Skeletal muscle satellite cell (primary cell): ENCODE data around the gene RASAL3.

Experiments
- H3K27me3 ChIP-seq: 2 replicates; pipeline ENCODE4 v1.7.0; 2013; ENCODE audit warnings: low read length; ENCODE audit not compliant: control insufficient read depth, insufficient read depth
- H3K36me3 ChIP-seq: 2 replicates; pipeline ENCODE4 v1.7.0; 2013; ENCODE audit warnings: mild to moderate bottlenecking, control low read depth, low read length; ENCODE audit not compliant: insufficient read depth
- H3K4me1 ChIP-seq: 2 replicates; pipeline ENCODE4 v1.7.0; 2013; ENCODE audit warnings: low read length; ENCODE audit not compliant: control insufficient read depth, insufficient read depth
- H3K4me2 ChIP-seq: 2 replicates; pipeline ENCODE4 v1.7.0; 2013; ENCODE audit warnings: mild to moderate bottlenecking, low read length
- H3K4me3 ChIP-seq: 2 replicates; pipeline ENCODE4 v1.7.0; 2013; ENCODE audit warnings: low read length
- H3K9ac ChIP-seq: 2 replicates; pipeline ENCODE4 v1.7.0; 2013; ENCODE audit warnings: mild to moderate bottlenecking, low read depth, low read length, moderate library complexity
- H3K9me3 ChIP-seq: replicated peaks from 2 replicates; pipeline ENCODE4 v1.7.0; 2013; ENCODE audit warnings: mild to moderate bottlenecking, control low read depth, low read length

The RASAL3 gene

DNA sequence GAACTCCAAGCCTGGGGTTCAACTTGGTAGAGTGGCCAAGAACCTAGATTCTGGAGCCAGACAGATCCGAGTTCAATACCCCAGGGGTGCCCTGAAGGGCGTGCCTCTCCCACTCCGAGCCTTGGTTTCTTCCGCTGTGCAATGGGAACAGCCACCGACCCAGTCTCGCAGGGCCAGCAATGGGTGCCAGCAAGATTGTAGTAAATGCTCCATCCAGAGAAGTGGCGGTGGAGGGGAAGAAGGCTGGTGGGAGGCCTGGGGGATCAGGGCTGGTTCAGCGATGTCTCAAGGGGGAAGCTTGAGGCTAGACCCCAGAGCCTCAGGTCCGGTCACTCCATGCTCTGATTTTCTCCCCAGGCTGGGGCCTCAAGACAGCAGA is 19.1 kb downstream of the RASAL3 start:
- peaks cover 21% of the 10 kb centered on the region for H3K27me3 ChIP-seq
- no peaks in the 10 kb centered on the region for H3K36me3 ChIP-seq
- no peak overlapping the region for H3K4me3 ChIP-seq
- H3K9ac ChIP-seq, result no peak overlapping the region
- H3K4me2 ChIP-seq, result no peak overlapping the region
- no peaks in the 10 kb centered on the region for H3K9me3 ChIP-seq
- H3K4me1 ChIP-seq, result peaks cover 7% of the 10 kb centered on the region

DNA sequence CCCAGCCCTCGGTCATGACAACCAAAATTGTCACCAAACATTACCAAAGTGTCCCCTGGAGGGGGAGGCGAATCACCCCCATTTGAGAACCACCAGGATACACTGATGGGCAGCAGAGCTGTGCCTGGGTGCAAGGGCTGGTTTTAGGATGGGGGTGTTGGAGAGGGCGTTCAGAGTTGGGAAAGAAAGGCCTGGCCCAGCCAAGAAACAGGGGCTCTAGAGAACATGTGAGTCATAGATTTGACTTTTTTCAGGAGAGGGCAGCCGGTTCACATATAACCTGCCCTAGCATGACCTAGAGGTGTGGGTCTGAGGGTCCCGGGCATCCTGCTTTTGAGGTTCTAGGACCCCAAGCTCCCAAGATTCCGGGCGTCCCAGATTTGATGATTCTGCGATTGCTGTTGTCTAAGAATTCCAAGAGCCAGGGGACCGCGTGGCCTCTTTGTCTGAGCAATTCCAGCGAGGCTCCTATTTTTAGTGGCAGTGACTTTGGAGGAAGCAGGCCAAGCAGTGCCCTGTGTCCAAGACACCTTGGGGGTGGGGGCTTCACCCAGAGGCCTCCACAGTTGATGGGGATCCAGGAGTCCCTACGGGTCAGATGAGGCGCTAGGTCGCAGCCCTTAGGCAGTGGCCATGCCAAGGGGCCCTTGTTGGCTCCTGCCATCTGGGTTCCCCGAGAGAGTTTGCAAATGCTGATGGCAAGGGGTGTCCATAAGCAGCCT is 19.7 kb downstream of the RASAL3 start:
- Histone ChIP-seq H3K9ac (no peak overlapping the region), H3K4me3 (no peak overlapping the region), H3K4me2 (no peak overlapping the region), H3K4me1 (peaks cover 6% of the 10 kb centered on the region), H3K27me3 (peaks cover 27% of the 10 kb centered on the region), H3K9me3 (no peaks in the 10 kb centered on the region), H3K36me3 (no peaks in the 10 kb centered on the region)

DNA sequence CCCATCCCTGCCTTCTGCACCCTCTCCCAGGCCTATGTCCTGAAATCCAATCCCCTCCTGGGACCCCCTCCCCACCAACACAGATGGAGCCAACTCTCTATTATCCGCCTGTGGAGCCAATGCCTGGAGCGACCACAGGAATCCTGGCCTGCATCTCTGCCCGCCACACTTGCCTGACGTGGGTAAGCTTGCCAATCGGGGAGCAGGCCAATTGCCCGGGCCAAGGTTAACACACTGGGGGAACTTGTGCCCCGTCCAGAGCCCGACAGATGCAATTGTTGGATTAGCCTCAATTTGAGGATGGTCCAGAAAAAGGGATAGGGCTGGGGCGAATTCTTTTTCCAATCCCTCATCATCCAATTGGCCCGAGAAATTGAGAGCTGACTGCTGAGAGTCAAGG is 20.5 kb downstream of the RASAL3 start:
- H3K4me3 ChIP-seq, result no peak overlapping the region
- H3K4me2 ChIP-seq, result no peak overlapping the region
- H3K27me3 ChIP-seq, result peaks cover 35% of the 10 kb centered on the region
- H3K4me1 ChIP-seq, result peaks cover 2% of the 10 kb centered on the region
- H3K9me3 ChIP-seq, result no peaks in the 10 kb centered on the region
- H3K9ac ChIP-seq, result no peak overlapping the region
- H3K36me3 ChIP-seq, result no peaks in the 10 kb centered on the region

DNA sequence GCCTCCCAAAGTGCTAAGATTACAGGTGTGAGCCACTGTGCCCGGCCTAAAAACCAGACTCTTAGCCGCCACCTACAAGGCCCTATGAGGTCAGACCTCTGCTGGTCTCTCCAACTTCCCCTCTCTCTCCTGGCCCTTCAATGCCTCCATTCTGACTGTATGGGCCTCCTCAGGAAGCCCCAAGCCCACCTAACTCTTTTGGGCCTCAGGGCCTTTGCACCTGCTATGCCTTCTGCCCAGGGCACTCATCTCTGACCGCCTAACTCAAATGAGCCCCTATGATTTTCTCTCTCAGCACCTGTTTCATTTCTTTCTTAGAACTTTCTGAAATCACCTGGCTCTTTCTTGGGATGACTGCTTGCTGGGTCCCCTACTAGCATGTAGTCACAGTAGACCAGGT is 21.0 kb downstream of the RASAL3 start:
- Histone ChIP-seq H3K4me1 (no peaks in the 10 kb centered on the region), H3K4me2 (no peak overlapping the region), H3K36me3 (no peaks in the 10 kb centered on the region), H3K9me3 (no peaks in the 10 kb centered on the region), H3K27me3 (peaks cover 35% of the 10 kb centered on the region), H3K9ac (no peak overlapping the region), H3K4me3 (no peak overlapping the region)

DNA sequence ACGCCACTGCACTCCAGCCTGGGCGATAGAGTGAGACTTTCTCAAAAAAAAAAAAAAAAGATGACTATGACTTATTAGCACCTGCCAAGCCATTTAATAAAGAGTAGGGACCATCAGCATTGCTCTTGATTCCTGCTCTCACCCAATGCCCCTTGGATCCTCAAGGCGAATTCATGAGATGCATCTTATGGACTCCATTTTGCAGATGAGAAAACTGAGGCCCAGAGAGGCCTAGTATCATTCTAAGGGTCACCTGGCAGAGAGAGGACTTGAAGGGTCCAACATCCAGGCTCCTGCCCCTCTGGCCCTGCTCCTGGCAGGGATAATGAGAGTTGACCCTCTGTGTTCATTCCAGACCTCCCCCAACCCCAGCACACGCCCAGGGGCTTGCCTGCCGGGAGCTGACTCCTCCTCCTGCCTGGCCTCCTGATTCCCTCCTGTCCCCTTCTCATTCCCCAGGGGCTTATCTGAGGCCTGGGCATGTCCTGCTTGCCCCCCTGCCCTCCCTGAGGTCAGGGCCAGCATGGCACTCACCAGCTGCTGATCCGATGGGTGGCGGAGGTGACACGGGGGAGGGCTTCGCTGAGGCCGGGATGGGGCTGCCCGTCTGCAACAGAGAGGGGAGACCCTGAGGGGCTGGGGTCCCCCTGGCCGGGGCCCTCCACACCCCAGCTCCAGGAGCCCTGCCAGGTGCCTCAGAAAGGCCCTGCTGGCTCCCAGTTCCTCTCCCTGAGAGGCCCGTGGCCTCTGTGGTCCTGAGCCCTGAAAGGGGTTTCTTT is 22.0 kb downstream of the RASAL3 start:
- Histone ChIP-seq H3K9me3 (no peaks in the 10 kb centered on the region), H3K4me2 (no peak overlapping the region), H3K27me3 (peaks cover 35% of the 10 kb centered on the region), H3K4me3 (no peak overlapping the region), H3K9ac (no peak overlapping the region), H3K36me3 (no peaks in the 10 kb centered on the region), H3K4me1 (no peaks in the 10 kb centered on the region)

DNA sequence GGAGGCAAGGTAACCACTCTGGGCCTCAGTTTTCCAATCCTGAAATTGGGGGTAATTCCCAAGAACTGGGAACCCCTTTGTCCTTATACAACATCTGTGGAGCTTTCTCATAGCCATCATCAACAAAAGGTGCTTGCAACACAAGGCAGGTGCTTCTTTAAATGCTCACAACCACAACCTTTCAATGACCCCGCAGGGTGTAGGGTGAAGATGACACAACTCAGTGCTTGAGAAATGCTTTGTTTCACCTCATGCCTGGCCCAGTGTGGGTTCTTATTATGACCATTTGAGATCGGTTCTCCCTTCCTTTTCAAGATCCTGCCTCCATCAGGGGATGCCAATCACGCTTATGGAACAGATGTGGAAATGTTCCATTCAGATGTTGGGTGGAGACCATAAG is 23.0 kb downstream of the RASAL3 start:
- Histone ChIP-seq H3K9me3 (no peaks in the 10 kb centered on the region), H3K4me2 (no peak overlapping the region), H3K4me3 (no peak overlapping the region), H3K27me3 (peaks cover 35% of the 10 kb centered on the region), H3K36me3 (no peaks in the 10 kb centered on the region), H3K4me1 (no peaks in the 10 kb centered on the region), H3K9ac (no peak overlapping the region)

DNA sequence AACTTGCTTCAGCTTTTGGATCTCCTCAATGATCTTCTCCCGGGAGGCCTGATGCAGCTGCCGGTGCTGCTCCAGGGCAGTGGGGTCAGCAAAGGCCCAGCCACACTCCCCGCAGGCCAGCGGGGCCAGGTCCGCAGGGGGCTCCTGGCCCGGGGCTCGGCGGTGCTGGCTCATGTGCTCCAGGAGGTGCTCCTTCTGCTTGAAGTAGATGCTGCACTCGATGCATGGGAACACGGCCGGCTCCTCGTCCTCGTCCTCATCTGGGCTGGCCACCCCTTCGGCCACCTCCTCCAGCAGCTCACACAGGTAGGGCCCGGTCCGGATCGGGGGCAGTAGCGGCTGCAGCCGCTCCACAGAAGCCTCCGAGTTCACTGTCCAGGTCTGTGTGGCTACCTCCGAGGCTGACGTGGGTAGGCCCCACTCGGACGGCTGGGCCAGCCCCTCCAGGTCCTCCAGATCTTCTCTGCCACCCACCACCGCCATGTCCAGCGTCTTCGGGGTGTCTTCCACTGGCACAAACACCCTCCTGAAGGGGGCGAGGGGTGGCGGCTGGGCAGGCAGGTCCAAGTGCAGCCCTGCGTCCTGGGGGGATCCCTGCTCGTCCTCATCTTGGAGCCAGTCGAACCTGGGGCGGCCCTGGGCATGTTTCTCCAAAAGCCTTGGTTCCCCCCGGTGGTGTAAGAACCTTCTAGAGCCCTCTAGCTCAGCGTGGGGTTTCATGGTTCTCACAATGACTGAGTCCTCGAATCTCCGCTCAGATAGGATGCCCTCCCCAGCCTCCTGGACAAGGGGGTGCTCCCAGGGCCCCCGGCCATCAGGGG is 24.3 kb downstream of the RASAL3 start:
- peaks cover 35% of the 10 kb centered on the region for H3K27me3 ChIP-seq
- no peak overlapping the region for H3K9ac ChIP-seq
- H3K36me3 ChIP-seq, result no peaks in the 10 kb centered on the region
- no peak overlapping the region for H3K4me2 ChIP-seq
- H3K4me3 ChIP-seq, result no peak overlapping the region
- H3K9me3 ChIP-seq, result no peaks in the 10 kb centered on the region
- no peaks in the 10 kb centered on the region for H3K4me1 ChIP-seq

DNA sequence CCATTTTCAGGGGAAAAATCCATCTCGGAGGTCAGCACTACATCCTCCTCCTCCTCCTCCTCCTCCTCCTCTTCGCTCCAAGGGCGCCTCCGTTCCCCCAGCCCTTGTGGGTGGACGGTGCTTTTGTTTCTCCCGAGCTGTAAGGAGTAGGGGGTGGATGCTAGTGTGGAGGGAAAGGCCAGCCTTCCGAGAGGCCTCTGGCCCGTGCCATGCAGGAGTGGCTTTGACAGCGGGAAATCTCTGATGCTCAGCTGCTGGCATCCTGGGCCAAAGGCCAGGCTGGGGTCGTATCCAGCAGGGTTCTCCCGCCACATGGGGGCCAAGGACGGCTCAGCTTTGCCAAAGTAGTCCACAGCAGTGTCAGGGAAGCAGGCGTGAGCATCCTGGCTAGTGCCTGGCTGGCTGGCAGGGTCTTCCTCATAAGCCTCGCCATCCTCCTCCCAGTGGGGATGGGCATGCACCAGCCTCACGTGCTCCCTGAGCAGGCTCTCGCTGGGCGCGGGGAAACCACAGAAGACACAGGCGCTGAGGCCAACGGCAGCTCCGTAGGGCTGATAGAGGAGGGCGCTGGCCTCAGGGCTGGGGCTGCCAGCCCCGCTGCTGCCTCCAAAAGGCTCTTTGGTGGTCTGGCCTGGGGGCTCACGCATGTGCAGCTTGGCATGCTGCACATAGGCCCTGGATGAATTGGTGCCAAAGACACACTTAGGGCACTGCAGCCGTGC is 25.1 kb downstream of the RASAL3 start:
- Histone ChIP-seq H3K9me3 (no peaks in the 10 kb centered on the region), H3K27me3 (peaks cover 34% of the 10 kb centered on the region), H3K4me1 (no peaks in the 10 kb centered on the region), H3K36me3 (no peaks in the 10 kb centered on the region), H3K4me2 (no peak overlapping the region), H3K9ac (no peak overlapping the region), H3K4me3 (no peak overlapping the region)

DNA sequence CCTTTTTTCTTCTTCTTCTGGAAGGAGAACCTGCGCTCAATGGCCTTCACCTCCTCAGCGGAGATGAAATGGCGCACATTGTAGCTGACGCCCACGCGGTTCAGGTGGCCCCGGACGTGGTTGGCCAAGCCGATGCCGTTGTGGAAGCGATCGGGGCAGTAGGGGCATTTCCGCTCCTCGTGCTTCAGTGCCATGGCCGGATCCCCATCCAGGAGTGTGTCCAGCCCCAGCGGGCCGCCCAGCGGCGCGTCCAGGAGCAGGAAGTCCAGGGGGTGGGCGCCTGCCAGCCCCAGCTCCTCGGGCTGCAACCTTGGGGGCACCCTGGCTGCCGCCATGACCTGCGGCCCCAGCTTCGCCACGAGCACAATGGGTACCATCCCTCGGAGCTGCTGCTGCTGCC is 25.8 kb downstream of the RASAL3 start:
- no peaks in the 10 kb centered on the region for H3K9me3 ChIP-seq
- no peaks in the 10 kb centered on the region for H3K36me3 ChIP-seq
- H3K4me3 ChIP-seq, result no peak overlapping the region
- H3K4me2 ChIP-seq, result no peak overlapping the region
- H3K9ac ChIP-seq, result no peak overlapping the region
- H3K27me3 ChIP-seq, result peaks cover 28% of the 10 kb centered on the region
- no peaks in the 10 kb centered on the region for H3K4me1 ChIP-seq

DNA sequence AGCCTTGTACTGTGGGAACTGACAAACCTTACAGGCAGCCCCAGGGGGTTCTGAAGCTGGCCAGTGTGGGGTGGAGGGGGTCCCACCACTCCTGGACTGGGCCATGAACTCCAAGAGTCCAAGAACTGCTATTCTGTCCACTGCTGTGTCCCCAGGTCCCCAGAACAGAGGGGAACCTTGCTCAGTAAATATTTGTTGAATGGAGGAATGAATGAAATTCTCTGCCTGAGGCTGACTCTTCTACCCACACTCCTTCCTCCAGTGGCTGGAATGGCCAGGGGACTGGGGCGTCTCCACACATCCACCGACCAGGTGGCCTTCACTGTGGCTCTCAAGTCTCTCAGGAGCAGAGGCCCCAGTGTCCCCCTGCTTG is 26.2 kb downstream of the RASAL3 start:
- H3K27me3 ChIP-seq, result peaks cover 24% of the 10 kb centered on the region
- H3K4me1 ChIP-seq, result no peaks in the 10 kb centered on the region
- no peak overlapping the region for H3K4me3 ChIP-seq
- H3K9ac ChIP-seq, result no peak overlapping the region
- H3K9me3 ChIP-seq, result no peaks in the 10 kb centered on the region
- no peak overlapping the region for H3K4me2 ChIP-seq
- H3K36me3 ChIP-seq, result no peaks in the 10 kb centered on the region
